Astrocyte (in vitro differentiated cells and primary cell): ENCODE results near the gene LRRC47.

Experiments used
- CTCF ChIP-seq: IDR thresholded peaks from 2 replicates; pipeline ENCODE4 v1.5.1; 2011; ENCODE audit warnings: low read depth, mild to moderate bottlenecking, inconsistent platforms, low read length, moderate library complexity; ENCODE audit not compliant: insufficient read depth
- EZH2 ChIP-seq: IDR thresholded peaks from 2 replicates; pipeline ENCODE4 v1.6.1; 2012; ENCODE audit warnings: mild to moderate bottlenecking, low read length, inconsistent platforms; ENCODE audit not compliant: insufficient read depth

GRCh38 chr1:3747522-3747848 lies 48.8 kb downstream of the LRRC47 start:
- TF ChIP-seq EZH2 (no peak), CTCF (no peak)
